GM12875 (cell line): ENCODE results near the gene ZNF446.
A peak's percentile ranks its signal among the peaks of the same experiment; 100 is the strongest.

ENCODE experiments used
- H3K4me3 ChIP-seq: one replicate; pipeline ENCODE4 v1.5.1; 2011; ENCODE audit warnings: low read depth, low read length, control low read depth
- TF ChIP-seq, protein P1 (sequence below): IDR thresholded peaks from 2 replicates; pipeline ENCODE4 v1.5.1; 2011; ENCODE audit warnings: low read depth, mild to moderate bottlenecking, control low read depth, inconsistent platforms, low read length, moderate library complexity, borderline replicate concordance; ENCODE audit not compliant: insufficient read depth

Gene ZNF446

DNA sequence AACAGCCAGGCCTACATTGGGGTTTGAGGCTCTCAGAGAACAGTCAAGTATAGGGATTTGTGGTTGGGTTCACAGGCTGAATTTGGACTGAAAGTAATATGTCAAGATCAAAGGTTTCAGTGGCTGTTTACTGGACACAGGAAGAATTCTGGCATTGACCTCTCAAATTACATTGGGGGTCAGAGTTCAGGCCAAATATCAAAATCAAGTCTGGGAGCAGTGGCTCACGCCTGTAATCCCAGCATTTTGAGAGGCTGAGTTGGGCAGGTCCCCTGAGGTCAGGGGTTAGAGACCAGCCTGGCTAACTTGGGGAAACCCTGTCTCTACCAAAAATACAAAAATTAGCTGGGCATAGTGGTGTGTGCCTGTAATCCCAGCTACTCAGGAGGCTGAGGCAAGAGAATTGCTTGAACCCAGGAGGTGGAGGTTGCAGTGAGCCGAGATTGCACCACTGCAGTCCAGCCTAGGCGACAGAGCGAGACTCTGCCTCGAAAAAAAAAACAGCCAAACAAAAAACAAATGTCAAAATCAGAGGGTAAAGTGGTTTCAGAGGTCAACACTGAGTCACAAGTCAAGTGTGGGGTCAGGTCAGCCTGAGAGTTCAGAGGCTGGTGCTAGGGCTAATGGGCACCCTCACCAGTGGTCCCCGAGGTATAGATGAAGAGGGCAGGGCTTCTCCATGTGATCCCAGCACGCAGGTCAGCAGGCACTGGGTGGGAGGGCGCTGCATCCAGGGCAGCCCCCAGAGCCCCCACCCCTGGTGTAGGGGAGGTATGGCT lies 34.1 kb downstream of the ZNF446 start:
- H3K4me3 ChIP-seq = no peak overlapping the region
- TF ChIP-seq, protein P1, sequence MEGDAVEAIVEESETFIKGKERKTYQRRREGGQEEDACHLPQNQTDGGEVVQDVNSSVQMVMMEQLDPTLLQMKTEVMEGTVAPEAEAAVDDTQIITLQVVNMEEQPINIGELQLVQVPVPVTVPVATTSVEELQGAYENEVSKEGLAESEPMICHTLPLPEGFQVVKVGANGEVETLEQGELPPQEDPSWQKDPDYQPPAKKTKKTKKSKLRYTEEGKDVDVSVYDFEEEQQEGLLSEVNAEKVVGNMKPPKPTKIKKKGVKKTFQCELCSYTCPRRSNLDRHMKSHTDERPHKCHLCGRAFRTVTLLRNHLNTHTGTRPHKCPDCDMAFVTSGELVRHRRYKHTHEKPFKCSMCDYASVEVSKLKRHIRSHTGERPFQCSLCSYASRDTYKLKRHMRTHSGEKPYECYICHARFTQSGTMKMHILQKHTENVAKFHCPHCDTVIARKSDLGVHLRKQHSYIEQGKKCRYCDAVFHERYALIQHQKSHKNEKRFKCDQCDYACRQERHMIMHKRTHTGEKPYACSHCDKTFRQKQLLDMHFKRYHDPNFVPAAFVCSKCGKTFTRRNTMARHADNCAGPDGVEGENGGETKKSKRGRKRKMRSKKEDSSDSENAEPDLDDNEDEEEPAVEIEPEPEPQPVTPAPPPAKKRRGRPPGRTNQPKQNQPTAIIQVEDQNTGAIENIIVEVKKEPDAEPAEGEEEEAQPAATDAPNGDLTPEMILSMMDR = no peak

DNA sequence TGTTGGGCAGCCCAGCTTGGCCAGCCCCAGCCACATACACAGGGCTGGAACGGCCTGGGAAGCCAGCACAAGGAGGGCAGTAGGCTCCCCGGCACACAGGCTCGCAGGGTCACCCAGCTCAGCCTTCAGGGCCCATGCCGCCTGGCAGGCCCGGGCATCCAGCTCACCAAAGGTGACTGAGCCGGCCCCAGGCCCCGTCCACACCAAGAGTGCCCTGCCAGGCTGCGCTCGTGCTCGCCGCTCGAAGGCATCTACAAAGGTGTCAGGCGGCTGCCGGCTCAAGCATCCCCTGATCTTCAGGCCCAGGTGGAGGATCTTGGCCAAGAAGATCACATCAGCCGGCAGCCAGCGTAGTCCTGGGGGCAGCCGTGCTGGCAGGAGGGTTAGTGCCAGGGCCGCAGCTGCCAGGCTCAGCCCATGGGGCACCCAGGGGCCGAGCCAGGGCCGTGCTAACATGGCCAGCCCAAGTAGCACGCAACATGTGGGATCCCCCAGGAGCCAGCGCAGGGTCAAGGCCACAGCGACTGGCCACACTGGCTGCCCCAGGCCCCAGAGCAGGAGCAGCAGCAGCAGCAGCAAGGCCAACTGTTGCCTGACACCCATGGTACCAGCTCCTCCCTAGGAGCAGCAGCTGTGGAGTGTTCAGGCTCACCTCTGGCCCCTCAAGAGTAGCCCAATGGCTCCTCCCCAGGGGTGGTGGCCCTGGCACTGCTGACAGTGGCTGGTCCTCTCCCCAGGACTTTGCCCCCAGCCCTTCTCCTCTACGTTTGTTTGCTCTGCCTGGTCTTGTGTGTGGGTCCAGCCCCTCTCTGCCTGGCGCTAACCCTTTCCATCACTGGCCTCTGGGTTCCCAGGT lies 35.4 kb downstream of the ZNF446 start, which contains the start of gene SLC27A5:
Gene SLC27A5 (minus strand): TSS at position 640 of the 856 bp plus-strand sequence. CDS start 37 bp downstream, at position 603.
- TF ChIP-seq, protein P1 = no peak
- no peak within 1 kb of the TSS for H3K4me3 ChIP-seq

DNA sequence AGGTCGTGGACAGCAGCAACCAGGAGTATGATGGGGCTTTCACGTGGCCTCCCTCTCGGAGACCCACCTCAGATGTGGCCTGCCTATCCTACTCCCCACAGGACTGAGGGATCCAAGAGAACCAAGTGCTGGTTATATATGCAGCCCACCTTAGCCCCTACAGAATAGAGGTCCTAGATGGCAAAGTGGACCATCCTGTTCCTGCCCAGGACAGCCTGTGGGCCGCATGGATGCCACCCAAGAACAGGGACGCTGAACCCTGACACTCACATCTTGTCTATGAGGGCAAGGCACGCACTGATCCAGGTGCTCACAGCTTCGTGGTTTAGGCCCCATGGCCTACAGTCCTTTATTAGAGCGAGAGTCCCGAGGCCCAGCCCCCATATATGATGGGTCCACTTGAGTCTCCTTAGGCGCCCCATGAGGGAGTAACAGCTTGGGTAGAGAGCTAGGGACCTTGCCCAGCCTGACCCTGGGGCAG lies 37.1 kb downstream of the ZNF446 start:
- TF ChIP-seq, protein P1 = no peak
- H3K4me3 ChIP-seq = no peak overlapping the region

DNA sequence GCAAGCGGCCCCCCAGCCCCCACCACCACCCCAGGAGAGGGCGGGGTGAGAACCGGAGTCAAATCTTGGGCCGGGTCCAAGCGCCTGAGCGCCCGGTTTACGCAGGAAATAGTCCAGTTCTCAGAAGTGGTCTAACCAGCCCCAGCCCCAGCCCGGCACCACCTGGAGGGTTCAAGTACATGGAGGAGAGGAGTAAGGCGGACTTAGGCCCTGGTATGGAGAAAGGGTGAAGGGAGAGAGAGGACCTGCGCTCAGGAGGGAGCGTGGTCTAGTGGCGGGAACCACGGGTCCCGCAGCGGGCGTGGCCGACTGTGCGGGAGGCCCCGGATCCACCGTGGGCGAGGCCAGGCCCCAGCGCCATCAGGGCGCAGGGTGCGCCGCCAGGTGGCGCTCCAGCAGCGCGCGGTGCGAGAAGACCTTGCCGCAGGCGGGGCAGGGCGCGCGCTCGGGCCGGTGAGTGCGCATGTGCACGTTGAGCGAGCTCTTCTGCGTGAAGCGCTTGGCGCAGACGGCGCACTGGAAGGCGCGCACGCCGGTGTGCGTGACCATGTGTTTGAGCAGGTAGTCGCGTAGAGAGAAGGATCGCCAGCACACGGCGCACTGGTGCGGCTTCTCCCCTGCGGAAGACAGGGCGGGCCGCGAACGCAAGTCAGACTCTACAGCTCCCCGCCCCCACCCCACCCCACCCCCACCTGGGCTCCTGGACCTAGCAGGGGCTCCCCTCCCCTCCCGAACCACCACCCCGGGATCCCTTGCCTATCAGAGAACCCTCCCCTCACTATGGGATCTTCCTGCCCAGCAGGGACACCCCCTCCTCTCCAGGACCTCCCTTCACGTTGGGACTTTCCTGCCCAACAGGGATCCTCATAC lies 37.8 kb downstream of the ZNF446 start:
- TF ChIP-seq, protein P1 = peak; percentile 100
- peak overlapping the region; percentile 55 for H3K4me3 ChIP-seq

DNA sequence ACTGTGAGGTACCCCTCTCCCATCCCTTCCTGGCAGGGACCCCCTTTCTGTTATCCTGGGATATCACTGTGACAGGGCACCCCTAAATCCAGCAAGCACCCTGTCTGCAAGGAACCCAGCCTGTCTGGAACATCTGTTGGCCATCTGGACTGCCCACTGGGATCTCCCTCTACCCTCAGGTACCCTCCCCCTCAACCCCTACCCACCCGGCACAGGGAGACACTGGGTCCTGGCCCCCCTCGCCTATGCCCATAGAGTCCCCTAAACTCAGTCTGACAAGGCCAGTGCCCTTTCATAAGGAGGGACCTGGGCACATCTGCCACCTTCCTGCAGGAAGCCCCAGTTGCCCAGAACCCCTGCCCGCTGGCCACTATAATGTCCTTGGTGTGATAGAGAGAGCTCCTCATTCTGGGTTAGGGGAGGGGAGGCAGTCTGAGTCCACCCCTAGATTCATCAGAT lies 38.4 kb downstream of the ZNF446 start:
- H3K4me3 ChIP-seq = peak overlapping the region; percentile 55
- TF ChIP-seq, protein P1 = no peak

DNA sequence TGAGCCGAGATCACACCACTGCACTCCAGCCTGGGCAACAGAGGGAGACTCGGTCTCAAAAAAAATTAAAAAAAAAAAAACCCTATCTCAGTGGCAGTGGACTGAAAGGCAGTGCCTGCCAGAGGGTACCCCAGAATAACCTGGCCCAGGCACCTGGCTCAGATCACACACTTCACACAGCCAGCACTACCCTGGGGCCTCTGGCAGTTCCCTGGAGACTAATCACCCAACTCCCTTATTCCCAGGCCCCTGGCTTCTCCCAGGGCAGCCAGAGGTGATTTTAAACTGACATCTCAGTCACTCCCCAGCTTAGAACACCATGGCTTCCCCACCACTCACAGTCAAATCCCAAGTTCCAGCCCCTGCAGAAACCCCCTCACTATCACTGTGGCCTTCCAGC lies 39.1 kb downstream of the ZNF446 start:
- H3K4me3 ChIP-seq = no peak overlapping the region
- TF ChIP-seq, protein P1 = no peak
